ENCODE results near the gene TMEM232.
"Not testable (repeated sequence)": the region's sequence is repeated elsewhere in the genome, so short reads cannot be mapped to it uniquely, and the experiment has no call there.

Gene TMEM232

DNA sequence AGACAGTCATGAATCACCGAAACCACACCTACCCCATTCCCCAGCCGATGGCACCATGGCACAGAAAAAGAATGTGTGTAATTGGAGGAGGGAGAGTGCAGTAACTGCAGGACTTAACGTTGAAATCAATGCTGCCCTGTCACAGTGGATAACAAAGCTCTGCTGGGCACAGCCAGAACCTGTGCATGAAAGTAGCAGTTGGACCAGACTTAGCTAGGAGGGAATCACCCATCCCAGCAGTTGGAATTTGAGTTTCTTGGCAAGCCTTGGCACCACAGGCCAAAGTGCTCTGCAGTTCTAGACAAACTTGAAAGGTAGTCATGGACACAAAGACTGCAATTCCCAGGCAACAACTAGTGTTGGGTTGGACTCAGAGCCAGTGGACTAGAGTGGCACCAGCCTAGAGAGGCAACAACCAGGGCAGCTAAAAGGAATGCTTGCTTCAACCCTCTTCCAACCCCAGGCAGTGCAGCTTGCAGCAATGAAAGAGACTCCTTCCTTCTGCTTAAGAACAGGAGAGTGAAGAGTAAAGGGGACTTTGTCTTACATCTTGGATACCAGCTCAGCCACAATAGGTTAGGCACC, 19.1 kb downstream of the TMEM232 start:
- DNase-seq (ENCODE audit: low read depth in 2 of 2), result no peak

DNA sequence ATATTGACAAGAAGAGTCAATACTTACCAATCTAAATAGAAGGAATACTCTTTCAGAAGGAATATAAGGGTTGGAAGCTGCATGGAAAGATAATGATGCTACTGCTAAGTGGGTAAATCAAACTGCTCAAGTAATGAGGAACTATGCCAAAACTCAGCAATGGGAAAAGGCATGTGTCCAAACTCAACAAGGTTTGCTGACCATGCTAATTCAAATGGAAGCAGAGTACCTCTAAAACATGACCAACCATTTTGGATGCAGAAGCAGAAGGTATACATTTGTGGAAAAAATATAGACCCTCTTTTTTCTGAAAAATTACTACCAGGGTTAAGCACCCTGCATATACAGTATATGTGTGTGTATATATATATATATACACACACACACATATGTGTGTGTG, 21.1 kb downstream of the TMEM232 start:
- no peak for DNase-seq (ENCODE audit: low read depth in 2 of 2)

GRCh38 chr5:110703481-110703880, 23.0 kb downstream of the TMEM232 start:
- no peak for DNase-seq (ENCODE audit: low read depth in 2 of 2)

DNA sequence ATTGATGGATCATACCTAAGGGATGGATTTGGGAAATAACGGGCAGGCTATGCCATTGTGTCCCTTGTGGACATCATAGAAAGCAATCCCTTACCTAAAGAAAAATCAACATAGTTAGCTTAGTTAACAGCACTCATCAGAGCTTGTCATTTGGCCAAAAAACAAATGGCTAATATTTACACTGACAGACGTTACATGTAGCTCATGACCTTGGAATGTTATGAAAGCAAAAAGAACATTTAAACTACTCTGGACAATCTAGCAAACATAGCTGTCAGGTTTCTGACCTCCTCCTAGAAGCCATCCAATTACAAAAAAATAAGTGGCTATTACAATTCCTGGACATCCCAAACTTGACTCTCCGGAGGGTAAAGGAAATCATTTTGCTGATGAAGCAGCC, 23.8 kb downstream of the TMEM232 start:
- DNase-seq (ENCODE audit: low read depth in 2 of 2), result no peak

GRCh38 chr5:110702300-110702699, 24.2 kb downstream of the TMEM232 start:
- DNase-seq (ENCODE audit: low read depth in 2 of 2), result no peak

- not testable (repeated sequence) for DNase-seq (ENCODE audit: low read depth in 2 of 2)
These were observed 33.8 kb downstream of the TMEM232 start for GRCh38 chr5:110692669-110693068.

GRCh38 chr5:110690587-110690986, 35.9 kb downstream of the TMEM232 start:
- DNase-seq (ENCODE audit: low read depth in 2 of 2), result not testable (repeated sequence)

GRCh38 chr5:110687485-110687884, 39.0 kb downstream of the TMEM232 start:
- DNase-seq (ENCODE audit: low read depth in 2 of 2), result no peak

GRCh38 chr5:110686270-110686669, 40.2 kb downstream of the TMEM232 start:
- DNase-seq (ENCODE audit: low read depth in 2 of 2), result no peak

- DNase-seq (ENCODE audit: low read depth in 2 of 2), result no peak
These were observed 44.5 kb downstream of the TMEM232 start for GRCh38 chr5:110681953-110682352.

DNA sequence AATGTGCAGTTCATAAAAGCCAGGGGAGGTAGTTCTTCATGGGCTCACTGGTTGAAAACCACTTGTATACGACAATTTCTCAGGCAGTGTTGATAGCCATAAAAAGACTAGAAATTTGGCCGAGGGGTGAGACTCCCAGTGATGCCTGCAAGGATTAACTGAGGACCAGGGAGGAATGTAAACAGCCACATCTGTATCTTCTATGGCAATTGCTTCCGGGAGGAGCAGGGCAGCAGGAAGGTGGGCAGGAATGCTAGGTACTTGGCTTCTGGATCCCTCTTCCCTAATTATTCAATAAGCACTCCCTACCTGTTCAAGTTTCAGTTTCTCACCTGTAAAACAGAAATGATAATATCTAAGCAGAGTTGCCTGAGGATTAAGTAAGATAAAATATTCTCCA, 45.4 kb downstream of the TMEM232 start:
- no peak for DNase-seq (ENCODE audit: low read depth in 2 of 2)

DNA sequence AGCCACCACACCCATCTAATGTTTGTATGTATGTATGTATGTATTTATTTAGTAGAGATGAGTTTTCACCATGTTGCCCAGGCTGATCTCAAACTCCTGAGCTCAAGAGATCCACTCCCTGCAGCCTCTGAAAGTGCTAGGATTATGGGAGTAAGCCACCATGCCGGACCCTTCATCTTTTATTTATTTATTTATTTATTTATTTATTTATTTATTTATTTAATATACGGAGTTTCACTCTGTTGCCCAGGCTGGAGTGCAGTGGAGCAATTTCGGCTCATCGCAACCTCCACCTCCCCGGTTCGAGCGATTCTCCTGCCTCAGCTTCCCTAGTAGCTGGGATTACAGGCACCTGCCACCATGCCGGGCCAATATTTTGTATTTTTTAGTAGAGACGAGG, 49.9 kb downstream of the TMEM232 start:
- DNase-seq (ENCODE audit: low read depth in 2 of 2), result not testable (repeated sequence)

DNA sequence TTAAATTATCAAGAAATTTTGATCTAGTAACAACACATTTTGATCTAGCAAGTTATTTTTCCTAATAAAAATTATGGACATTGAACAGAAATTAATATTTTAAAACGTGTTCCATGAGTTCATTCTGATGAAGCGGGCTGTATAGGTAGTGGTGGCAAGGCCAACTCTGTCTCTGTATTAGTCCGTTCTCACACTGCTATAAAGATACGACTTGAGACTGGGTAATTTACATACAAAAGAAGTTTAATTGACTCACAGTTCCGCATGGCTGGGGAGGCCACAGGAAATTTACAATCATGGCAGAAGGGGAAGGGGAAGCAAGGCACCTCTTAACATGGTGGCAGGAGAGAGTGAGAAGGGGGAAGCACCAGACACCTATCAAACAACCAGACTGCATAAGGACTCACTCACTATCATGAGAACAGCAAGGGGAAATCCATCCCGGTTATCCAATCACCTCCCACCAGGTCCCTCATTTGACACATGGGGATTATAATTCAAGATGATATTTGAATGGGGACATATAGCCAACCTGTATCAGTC, 61.2 kb downstream of the TMEM232 start:
- no peak for DNase-seq (ENCODE audit: low read depth in 2 of 2)

GRCh38 chr5:110663525-110663924, 62.9 kb downstream of the TMEM232 start:
- DNase-seq (ENCODE audit: low read depth in 2 of 2), result no peak

DNA sequence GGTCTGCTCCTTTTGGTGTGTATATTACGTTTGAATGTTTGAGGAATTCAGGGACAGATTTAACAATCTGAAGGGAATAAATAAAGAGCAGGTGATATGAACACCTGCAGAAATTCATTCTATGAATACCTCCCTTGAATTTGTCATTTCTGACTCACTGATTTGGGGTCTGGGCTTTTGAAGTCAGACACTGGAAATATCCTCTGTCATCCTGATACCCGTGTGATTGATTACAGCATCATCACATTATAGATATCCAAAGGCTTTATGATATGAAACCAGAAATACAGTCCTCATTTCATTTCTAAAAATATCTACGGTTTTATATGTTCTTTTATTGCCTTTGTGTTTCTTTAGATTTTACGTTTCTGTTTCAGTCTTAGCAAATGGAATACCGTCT, 68.5 kb downstream of the TMEM232 start:
- DNase-seq (ENCODE audit: low read depth in 2 of 2), result no peak

DNA sequence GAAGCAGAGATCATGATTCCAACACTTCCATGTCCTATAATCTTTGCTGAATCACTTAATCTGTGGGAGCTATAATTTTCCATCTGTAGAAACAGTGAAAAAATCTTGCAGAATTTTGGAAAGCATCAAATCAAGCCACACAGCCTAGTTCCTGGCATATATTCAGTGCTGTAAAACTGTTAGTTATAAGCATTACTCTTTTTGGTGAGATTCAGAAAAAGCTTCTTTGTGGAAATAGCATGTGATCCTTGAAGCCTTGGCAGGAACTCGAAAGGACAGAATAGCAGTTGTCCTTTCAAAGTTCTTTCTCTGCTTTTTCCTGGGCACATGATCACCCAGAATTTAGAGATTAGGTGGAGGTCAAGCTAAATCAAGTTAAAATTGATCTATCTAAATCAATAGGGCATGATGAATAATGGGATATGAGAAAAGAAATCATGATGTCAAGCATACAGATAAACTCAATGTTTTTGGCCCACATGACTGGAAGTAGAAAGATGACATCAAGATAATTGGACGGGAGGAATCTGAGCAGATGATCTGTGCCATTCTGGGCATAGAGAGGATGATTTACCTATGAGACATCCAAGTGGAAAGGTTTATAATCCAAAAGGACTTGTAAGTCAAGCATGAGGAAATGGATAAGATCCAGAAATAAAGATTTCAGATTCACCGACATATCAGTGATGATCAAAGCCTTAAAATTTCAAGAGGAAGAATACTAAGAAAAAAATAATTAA, 73.1 kb downstream of the TMEM232 start:
- DNase-seq (ENCODE audit: low read depth in 2 of 2), result no peak

- no peak for DNase-seq (ENCODE audit: low read depth in 2 of 2)
These were observed 75.0 kb downstream of the TMEM232 start for GRCh38 chr5:110651507-110651906.

- DNase-seq (ENCODE audit: low read depth in 2 of 2), result no peak
These were observed 82.1 kb downstream of the TMEM232 start for GRCh38 chr5:110644357-110644756.

DNA sequence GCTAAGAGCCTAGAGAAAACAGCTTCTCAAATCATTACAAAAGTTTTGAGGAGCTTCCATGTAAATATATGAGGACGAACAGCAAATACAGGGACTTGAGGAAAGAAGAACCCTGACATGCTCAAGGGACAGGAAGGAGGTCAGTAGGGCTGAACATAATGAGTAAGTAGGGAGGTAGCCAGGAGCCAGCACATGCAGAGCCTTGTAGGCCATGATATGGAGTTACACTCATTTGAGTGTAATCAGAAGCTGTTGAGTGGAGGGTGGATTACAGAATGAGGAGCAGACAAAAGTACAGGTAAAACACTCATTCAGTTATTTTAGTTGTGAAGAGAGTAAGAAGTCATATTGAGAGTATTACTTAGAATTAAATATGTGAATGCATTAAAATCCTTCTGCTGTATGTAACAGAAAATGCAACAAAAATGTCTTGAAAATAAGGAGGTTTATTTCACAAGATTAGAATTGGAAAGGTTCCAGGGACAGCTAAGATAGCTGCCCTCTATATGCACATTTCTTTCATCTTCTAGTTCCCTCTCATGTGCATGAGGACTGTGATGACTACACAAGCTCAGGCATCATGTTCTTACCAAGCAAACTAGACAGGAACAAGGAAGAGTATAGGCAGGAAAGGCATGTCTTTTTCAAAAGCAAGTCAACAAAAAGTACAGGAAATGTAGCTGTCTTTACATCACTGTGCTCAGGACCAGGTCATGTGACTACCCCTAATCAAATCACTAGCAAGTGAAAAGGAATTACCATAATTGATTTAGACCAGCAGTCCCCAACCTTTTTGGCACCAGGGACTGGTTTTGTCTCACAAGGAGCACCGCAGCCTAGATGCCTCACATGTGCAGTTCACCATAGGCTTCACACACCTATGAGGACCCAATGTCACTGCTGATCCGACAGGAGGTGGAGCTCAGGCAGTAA, 87.2 kb downstream of the TMEM232 start:
- DNase-seq (ENCODE audit: low read depth in 2 of 2), result no peak

- DNase-seq (ENCODE audit: low read depth in 2 of 2), result no peak
These were observed 92.0 kb downstream of the TMEM232 start for GRCh38 chr5:110634475-110634874.

- DNase-seq (ENCODE audit: low read depth in 2 of 2), result no peak
These were observed 95.2 kb downstream of the TMEM232 start for GRCh38 chr5:110631236-110631635.

DNA sequence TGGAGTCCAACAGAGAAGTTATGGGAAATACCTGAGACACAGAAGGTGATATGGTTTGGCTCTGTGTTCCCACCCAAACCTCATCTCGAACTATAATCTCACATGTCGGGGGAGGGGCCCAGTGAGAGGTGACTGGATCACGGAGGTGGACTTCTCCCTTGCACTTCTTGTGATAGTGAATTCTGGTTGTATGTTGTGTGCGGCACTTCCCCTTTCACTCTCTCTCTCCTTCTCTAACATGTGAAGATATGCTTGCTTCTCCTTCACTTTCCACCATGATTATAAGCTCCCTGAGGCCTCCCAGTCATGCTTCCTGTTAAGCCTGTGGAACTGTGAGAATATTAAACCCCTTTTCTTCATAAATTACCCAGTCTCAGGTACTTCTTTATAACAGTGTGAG, 96.1 kb downstream of the TMEM232 start:
- no peak for DNase-seq (ENCODE audit: low read depth in 2 of 2)

All from stimulated activated CD8-positive, alpha-beta memory T cell treated with anti-CD3 and anti-CD28 coated beads, Interleukin-15, amount 100 ng/mL, for 48 hours (primary cell).